Subcutaneous abdominal adipose tissue (tissue), 5 donors: ENCODE data around the gene NOP14.

Experiments used
- H3K27ac ChIP-seq: one replicate; pipeline ENCODE4 v1.7.0; 2013; ENCODE audit warnings: low read depth, mild to moderate bottlenecking, inconsistent platforms, low read length, moderate library complexity
- H3K27me3 ChIP-seq, 5 donors: one replicate each; pipeline ENCODE4 v1.7.0; 2013; ENCODE audit warnings: low read length in 5 of 5, inconsistent platforms in 1 of 5; ENCODE audit not compliant: control insufficient read depth in 5 of 5, insufficient read depth in 4 of 5
- H3K36me3 ChIP-seq, 5 donors: one replicate each; pipeline ENCODE4 v1.7.0; 2013; ENCODE audit warnings: low read length in 5 of 5; ENCODE audit not compliant: control insufficient read depth in 5 of 5, insufficient read depth in 5 of 5
- H3K4me1 ChIP-seq, 5 donors: one replicate each; pipeline ENCODE4 v1.7.0; 2013; ENCODE audit warnings: low read length in 5 of 5, mild to moderate bottlenecking in 3 of 5, moderate library complexity in 1 of 5; ENCODE audit not compliant: control insufficient read depth in 5 of 5, insufficient read depth in 5 of 5
- H3K4me3 ChIP-seq, 5 donors: one replicate each; pipeline ENCODE4 v1.7.0; 2013; ENCODE audit warnings: low read length in 5 of 5, low read depth in 1 of 5
- H3K9ac ChIP-seq, 5 donors: one replicate each; pipeline ENCODE4 v1.7.0; 2013; ENCODE audit warnings: low read length in 5 of 5, mild to moderate bottlenecking in 4 of 5, moderate library complexity in 3 of 5
- H3K9me3 ChIP-seq, 5 donors: one replicate each; pipeline ENCODE4 v1.7.0; 2013; ENCODE audit warnings: low read length in 5 of 5; ENCODE audit not compliant: control insufficient read depth in 5 of 5
- donor health status: healthy.
- donor health status: healthy.
- donor health status: healthy.
- donor health status: healthy.
- donor health status: healthy.

The NOP14 gene

DNA sequence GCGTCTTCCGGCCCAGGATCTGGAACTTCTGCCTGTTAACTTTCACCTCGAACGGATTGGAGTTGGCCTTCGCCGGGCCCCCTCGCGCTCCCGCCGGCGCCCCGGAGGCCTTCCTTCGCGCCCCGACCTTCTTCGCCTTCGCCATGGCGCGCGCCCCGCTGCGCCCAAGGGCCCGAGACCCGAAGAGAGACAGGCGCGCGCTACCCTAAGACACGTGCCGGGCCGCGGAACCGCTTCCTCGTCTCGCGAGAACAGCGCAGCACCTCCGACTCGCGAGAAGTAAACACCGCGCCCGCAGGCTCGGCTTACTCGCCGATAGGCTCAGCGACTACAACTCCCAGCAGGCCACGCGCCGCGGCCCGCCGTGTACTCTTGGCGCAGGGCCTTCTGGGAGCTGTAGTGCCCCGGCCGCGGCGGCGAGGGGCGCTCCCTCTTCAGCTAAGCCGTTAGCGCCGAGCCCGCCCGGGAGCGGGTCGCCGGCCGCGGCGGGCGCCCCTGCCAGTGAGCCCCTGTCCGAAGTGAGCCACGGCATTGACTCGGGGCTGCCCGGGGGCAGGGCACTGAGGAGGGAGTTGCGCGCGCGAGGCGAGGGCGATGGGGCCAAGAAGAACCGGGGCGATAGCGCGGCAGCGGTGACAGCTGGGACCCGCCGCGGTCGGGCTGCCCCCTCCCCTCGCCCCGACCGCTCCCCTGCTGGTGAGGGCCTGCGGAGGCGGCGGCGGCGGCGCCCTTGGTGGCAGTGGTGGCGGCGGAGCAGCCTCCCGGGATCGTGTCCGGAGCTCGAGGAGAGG is at the start of gene NOP14, which contains the start of gene GRK4:
Gene NOP14 (minus strand): TSS at position 232 of the 791 bp plus-strand sequence. CDS start 87 bp downstream, at position 145.
Gene GRK4 (plus strand): TSS at position 397 of the 791 bp plus-strand sequence. CDS start 500 bp downstream, outside the sequence.
- H3K27ac ChIP-seq: peak within 1 kb of the TSS; percentile 86
- peaks cover 10 to 46% (median 42%) of the 10 kb centered on the region in 5 donors for H3K4me1 ChIP-seq
- H3K4me3 ChIP-seq: peak within 1 kb of the TSS; percentile 86 to 90 (median 89)
- H3K27me3 ChIP-seq: no peaks in the 10 kb centered on the region
- peaks cover 0 to 1% (median 0%) of the 10 kb centered on the region in 5 donors for H3K36me3 ChIP-seq
- no peaks in the 10 kb centered on the region for H3K9me3 ChIP-seq
- peak within 1 kb of the TSS; percentile 73 to 94 (median 84) for H3K9ac ChIP-seq

DNA sequence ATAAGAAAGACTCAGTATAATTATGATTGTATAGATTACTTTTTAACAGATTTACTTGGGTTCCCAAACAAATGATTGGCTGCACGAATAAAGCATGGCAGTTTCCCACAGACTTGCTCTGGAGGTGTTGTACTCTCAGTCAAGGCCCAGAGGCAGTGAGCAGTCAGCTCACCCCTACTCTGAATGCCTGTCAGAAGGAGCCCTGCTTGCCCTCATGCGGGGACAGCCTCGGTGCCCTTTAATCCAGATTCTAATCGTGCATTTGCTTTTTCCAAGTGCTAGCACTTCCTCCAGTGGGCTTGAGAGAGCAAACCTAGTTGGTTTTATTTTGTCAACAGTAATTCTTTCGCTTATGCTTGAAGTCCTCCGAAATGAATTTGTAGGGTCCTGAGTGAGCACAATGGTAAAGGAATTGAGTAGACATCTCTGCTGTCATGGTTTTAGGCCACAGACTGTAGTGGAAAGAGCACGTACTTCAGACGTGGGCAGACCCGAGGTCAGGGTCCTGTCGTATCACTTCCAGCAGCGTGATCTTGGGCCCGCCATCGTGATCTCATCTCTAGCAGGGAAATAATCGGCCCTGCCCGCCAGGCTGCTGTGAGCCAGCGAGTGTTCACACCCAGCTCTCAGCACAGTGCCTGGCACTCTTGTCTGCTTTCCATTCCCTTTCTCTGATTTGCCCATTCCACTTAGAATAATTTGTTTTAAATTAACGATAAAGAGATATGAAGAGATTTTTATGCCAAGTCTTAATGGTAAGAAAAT is 48.4 kb upstream of the NOP14 start:
- no peaks in the 10 kb centered on the region for H3K9me3 ChIP-seq
- H3K4me3 ChIP-seq: no peak overlapping the region
- H3K4me1 ChIP-seq: peaks cover 0 to 15% (median 11%) of the 10 kb centered on the region in 5 donors
- no peaks in the 10 kb centered on the region for H3K27me3 ChIP-seq
- no peak overlapping the region for H3K27ac ChIP-seq
- no peak overlapping the region for H3K9ac ChIP-seq
- no peaks in the 10 kb centered on the region for H3K36me3 ChIP-seq

DNA sequence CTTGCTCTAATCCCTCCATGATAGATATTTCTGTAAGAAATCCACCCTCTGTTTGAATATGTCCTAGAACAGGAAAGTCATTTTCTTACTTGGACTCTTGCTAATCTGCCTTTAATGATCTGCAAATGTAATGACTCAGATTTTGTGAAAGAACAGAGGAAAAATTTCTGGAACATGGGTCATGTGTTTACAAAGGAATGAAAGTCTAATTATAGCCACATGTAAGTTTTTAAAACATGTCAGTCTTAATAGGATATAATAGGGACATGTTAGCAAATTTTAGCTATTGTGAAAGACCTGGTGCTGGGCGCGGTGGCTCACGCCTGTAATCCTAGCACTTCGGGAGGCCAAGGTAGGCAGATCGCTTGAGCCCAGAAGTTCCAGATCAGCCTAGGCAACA is 47.8 kb upstream of the NOP14 start:
- Histone ChIP-seq H3K4me1 (peaks cover 0 to 15% (median 11%) of the 10 kb centered on the region in 5 donors), H3K27ac (peak overlapping the region; percentile 13), H3K9ac (no peak overlapping the region), H3K4me3 (no peak overlapping the region), H3K9me3 (no peaks in the 10 kb centered on the region), H3K36me3 (no peaks in the 10 kb centered on the region), H3K27me3 (no peaks in the 10 kb centered on the region)

DNA sequence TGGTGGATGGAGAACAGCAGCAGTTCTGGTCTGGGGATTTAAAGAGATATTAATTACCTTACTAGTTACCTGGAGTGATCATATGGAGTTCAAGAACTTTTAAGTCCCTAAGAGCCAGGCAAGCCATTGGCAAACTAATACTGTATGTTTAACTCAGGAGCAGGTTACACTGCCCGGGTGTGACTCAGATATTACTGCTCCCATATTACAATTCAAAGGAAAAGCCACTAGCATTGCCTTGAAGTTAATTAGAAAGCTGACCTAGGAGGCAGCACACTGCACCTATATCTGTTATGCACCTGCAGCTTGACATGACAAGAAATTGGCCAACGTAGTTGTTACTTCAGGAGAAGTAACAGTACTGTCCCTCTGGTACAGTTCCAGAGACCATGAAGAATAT is 47.4 kb upstream of the NOP14 start:
- H3K27ac ChIP-seq: peak overlapping the region; percentile 13
- H3K9me3 ChIP-seq: no peaks in the 10 kb centered on the region
- no peak overlapping the region for H3K9ac ChIP-seq
- no peak overlapping the region for H3K4me3 ChIP-seq
- H3K36me3 ChIP-seq: no peaks in the 10 kb centered on the region
- H3K4me1 ChIP-seq: peaks cover 0 to 15% (median 11%) of the 10 kb centered on the region in 5 donors
- no peaks in the 10 kb centered on the region for H3K27me3 ChIP-seq

DNA sequence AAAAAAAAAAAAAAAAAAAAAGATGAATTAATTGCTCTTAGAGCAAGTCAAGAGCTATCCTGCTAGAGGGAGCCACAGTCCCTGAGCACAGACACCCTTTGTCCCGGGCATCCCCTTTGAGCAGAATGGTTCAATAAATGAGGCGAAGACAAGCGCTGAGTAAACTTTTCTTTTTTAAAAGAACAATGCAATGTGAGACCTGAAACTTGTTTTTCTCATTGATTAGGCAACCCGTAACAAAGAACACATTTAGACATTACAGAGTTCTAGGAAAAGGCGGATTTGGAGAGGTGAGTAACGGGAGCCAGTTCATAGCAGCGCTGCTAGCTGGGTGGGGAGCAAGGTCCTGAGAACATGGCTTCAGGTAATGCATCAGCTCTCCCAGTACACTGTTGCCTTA is 46.2 kb upstream of the NOP14 start:
- Histone ChIP-seq H3K9ac (no peak overlapping the region), H3K36me3 (no peaks in the 10 kb centered on the region), H3K9me3 (no peaks in the 10 kb centered on the region), H3K27ac (no peak overlapping the region), H3K4me1 (peaks cover 0 to 15% (median 11%) of the 10 kb centered on the region in 5 donors), H3K4me3 (no peak overlapping the region), H3K27me3 (no peaks in the 10 kb centered on the region)

DNA sequence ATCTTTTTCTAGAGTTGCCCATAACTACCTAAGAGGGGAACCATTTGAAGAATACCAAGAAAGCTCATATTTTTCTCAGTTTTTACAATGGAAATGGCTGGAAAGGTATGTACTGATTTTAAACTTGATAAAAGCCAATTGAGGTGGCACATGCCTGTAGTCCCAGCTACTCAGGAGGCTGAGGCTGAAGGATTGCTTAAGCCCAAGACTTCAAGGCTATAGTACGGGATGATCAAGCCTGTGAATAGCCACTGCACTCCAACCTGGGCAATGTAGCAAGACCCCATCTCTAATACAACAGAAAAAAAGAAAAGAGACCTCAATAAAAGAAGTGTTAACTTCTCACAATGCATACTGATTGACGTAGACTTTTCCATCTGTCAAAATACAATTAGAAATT is 44.5 kb upstream of the NOP14 start:
- no peaks in the 10 kb centered on the region for H3K36me3 ChIP-seq
- H3K4me3 ChIP-seq: no peak overlapping the region
- no peaks in the 10 kb centered on the region for H3K27me3 ChIP-seq
- H3K9ac ChIP-seq: no peak overlapping the region
- H3K27ac ChIP-seq: no peak overlapping the region
- no peaks in the 10 kb centered on the region for H3K9me3 ChIP-seq
- H3K4me1 ChIP-seq: peaks cover 0 to 15% (median 11%) of the 10 kb centered on the region in 5 donors

DNA sequence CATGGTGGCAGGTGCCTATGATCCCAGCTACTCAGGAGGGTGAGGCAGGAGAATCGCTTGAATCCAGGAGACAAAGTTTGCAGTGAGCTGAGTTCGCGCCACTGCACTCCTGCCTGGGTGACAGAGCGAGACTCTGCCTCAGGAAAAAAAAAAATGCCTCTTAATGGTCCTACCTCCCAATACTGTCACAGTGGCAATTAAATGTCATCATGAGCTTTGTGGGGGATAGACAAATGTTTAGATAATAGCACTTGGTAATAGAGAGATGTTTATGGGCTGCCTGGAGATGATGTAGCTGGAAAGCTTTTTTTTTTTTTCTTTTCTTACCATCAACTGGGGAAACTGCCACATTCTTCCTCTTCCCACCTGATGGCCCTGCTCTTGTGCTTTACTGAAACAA is 33.2 kb upstream of the NOP14 start:
- Histone ChIP-seq H3K9me3 (no peaks in the 10 kb centered on the region), H3K4me1 (no peaks in the 10 kb centered on the region), H3K36me3 (no peaks in the 10 kb centered on the region), H3K27me3 (no peaks in the 10 kb centered on the region), H3K9ac (no peak overlapping the region), H3K4me3 (no peak overlapping the region), H3K27ac (no peak overlapping the region)

DNA sequence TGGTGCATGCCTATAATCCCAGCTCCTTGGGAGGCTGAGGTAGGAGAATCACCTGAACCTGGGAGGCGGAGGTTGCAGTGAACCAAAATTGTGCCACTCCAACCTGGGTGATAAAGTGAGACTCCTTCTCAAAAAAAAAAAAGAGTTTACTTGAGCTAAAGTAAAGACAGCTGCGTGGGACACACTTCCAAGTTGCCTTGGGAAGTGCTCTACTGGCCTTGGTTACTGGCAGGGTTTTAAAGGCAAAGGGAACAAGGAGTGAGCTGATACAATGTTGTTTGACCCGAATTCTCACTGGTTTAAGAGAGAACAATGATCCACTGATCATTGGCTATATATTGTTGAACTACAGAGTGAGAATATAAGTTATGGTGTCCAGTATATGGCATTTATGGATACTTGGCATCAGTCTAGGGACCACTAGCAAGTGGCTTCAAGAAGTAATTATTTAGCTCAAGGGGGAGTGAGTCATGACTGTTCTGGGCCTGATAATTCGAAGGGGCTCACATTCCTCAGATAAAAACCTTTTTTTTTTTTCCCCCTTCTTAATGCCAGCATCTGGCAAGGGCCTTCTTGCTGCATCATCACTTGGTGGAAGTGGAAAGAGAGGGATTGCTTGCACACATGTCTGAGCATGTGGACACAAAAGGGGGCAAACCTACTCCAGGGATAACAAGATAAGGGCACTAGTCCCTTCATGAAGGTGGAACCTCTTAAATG is 32.5 kb upstream of the NOP14 start:
- H3K27me3 ChIP-seq: no peaks in the 10 kb centered on the region
- no peaks in the 10 kb centered on the region for H3K36me3 ChIP-seq
- H3K9ac ChIP-seq: no peak overlapping the region
- H3K9me3 ChIP-seq: no peaks in the 10 kb centered on the region
- no peak overlapping the region for H3K4me3 ChIP-seq
- H3K27ac ChIP-seq: no peak overlapping the region
- H3K4me1 ChIP-seq: no peaks in the 10 kb centered on the region

DNA sequence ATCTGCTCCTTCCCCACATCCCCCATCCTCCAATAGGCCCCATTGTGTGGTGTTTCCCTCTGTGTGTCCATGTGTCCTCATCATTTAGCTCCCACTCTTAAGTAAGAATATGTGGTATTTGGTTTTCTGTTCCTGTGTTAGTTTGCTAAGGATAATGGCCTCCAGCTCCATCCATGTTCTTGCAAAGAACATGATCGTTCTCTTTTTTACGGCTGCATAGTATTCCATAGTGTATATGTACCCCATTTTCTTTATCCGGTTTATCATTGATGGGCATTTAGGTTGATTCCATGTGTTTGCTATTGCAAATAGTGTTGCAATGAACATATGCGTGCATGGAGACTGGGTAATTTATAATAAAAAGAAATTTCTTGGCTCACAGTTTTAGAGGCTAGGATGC is 31.7 kb upstream of the NOP14 start:
- no peaks in the 10 kb centered on the region for H3K9me3 ChIP-seq
- no peaks in the 10 kb centered on the region for H3K36me3 ChIP-seq

More for the DNA sequence above, 31.7 kb upstream of the NOP14 start:
- Histone ChIP-seq H3K27me3 (no peaks in the 10 kb centered on the region), H3K4me3 (no peak overlapping the region), H3K4me1 (no peaks in the 10 kb centered on the region), H3K9ac (no peak overlapping the region), H3K27ac (no peak overlapping the region)
